H9 (cell line): ENCODE measurements around the gene PXDN. TPM values are rescaled to one million over a fixed set of nuclear protein-coding genes. Genes with fewer than 3 reads are reported as not detected.

ENCODE experiments used
- DNase-seq: peaks from one replicate; pipeline ENCODE4 v3.0.0-alpha.2; 2017
- H2AFZ ChIP-seq: one replicate; pipeline ENCODE4 v1.6.1; 2013; ENCODE audit warnings: mild to moderate bottlenecking, low read length, control low read depth, moderate library complexity
- H2AK5ac ChIP-seq: 2 replicates; pipeline ENCODE4 v1.6.1; 2013; ENCODE audit warnings: low read length, control low read depth, mixed read lengths; ENCODE audit not compliant: insufficient read length
- H2BK120ac ChIP-seq: one replicate; pipeline ENCODE4 v1.6.1; 2013; ENCODE audit warnings: low read depth, mild to moderate bottlenecking, low read length, control low read depth, inconsistent platforms; ENCODE audit not compliant: poor library complexity, severe bottlenecking
- H2BK12ac ChIP-seq: 2 replicates; pipeline ENCODE4 v1.6.1; 2013; ENCODE audit warnings: low read length, control low read depth, mixed read lengths, low read depth; ENCODE audit not compliant: insufficient read length
- H2BK15ac ChIP-seq: 2 replicates; pipeline ENCODE4 v1.6.1; 2013; ENCODE audit warnings: low read depth, low read length, control low read depth
- H2BK20ac ChIP-seq: one replicate; pipeline ENCODE4 v1.6.1; 2013; ENCODE audit warnings: low read depth, mild to moderate bottlenecking, low read length, control low read depth, inconsistent platforms; ENCODE audit not compliant: poor library complexity, severe bottlenecking
- H2BK5ac ChIP-seq: 2 replicates; pipeline ENCODE4 v1.6.1; 2013; ENCODE audit warnings: low read length, control low read depth, mixed read lengths; ENCODE audit not compliant: insufficient read length
- H3K14ac ChIP-seq: 2 replicates; pipeline ENCODE4 v1.6.1; 2013; ENCODE audit warnings: low read length, control low read depth; ENCODE audit not compliant: insufficient read depth
- H3K18ac ChIP-seq: 2 replicates; pipeline ENCODE4 v1.6.1; 2013; ENCODE audit warnings: low read depth, mild to moderate bottlenecking, mixed read lengths, low read length, control low read depth; ENCODE audit not compliant: insufficient read length
- H3K23ac ChIP-seq: 2 replicates; pipeline ENCODE4 v1.6.1; 2013; ENCODE audit warnings: low read length, control low read depth, mixed read lengths, low read depth; ENCODE audit not compliant: insufficient read length
- H3K23me2 ChIP-seq: 2 replicates; pipeline ENCODE4 v1.6.1; 2013; ENCODE audit warnings: low read depth, mild to moderate bottlenecking, mixed read lengths, low read length, control low read depth; ENCODE audit not compliant: insufficient read length, poor library complexity, severe bottlenecking
- H3K27ac ChIP-seq: 2 replicates; pipeline ENCODE4 v1.5.1; 2013; ENCODE audit warnings: low read length, control low read depth, mixed read lengths, low read depth; ENCODE audit not compliant: insufficient read length
- H3K27me3 ChIP-seq: 2 replicates; pipeline ENCODE4 v1.6.1; 2013; ENCODE audit warnings: low read length, control low read depth, inconsistent platforms; ENCODE audit not compliant: insufficient read depth
- H3K4ac ChIP-seq: 2 replicates; pipeline ENCODE4 v1.6.1; 2013; ENCODE audit warnings: low read depth, mild to moderate bottlenecking, control low read depth, inconsistent platforms, low read length, moderate library complexity
- H3K4me1 ChIP-seq: 2 replicates; pipeline ENCODE4 v1.6.1; 2013; ENCODE audit warnings: low read length, control low read depth, inconsistent platforms; ENCODE audit not compliant: insufficient read depth
- H3K4me2 ChIP-seq: 2 replicates; pipeline ENCODE4 v1.6.1; 2013; ENCODE audit warnings: low read length, control low read depth, mixed read lengths; ENCODE audit not compliant: insufficient read length, insufficient read depth
- H3K56ac ChIP-seq: 2 replicates; pipeline ENCODE4 v1.6.1; 2013; ENCODE audit warnings: low read depth, mild to moderate bottlenecking, mixed read lengths, low read length, control low read depth; ENCODE audit not compliant: insufficient read length
- H3K79me1 ChIP-seq: 2 replicates; pipeline ENCODE4 v1.6.1; 2013; ENCODE audit warnings: low read depth, mild to moderate bottlenecking, moderate library complexity, low read length, control low read depth, inconsistent platforms; ENCODE audit not compliant: insufficient read depth, poor library complexity, severe bottlenecking
- H3K79me2 ChIP-seq: 2 replicates; pipeline ENCODE4 v1.6.1; 2013; ENCODE audit warnings: low read length, control low read depth, inconsistent platforms; ENCODE audit not compliant: insufficient read depth
- H3K9ac ChIP-seq: 2 replicates; pipeline ENCODE4 v1.6.1; 2013; ENCODE audit warnings: low read length, control low read depth, mixed read lengths; ENCODE audit not compliant: insufficient read length; ENCODE audit errors: extremely low read depth
- H3K9me3 ChIP-seq: one replicate; pipeline ENCODE4 v1.6.1; 2013; ENCODE audit warnings: low read depth, low read length, inconsistent platforms; ENCODE audit not compliant: control insufficient read depth
- H3T11ph ChIP-seq: one replicate; pipeline ENCODE4 v1.6.1; 2013; ENCODE audit warnings: mild to moderate bottlenecking, low read length, control low read depth, inconsistent platforms
- H4K20me1 ChIP-seq: one replicate; pipeline ENCODE4 v1.6.1; 2013; ENCODE audit not compliant: control insufficient read depth, insufficient read length, insufficient read depth
- H4K5ac ChIP-seq: 2 replicates; pipeline ENCODE4 v1.6.1; 2013; ENCODE audit warnings: low read depth, mild to moderate bottlenecking, mixed read lengths, low read length, control low read depth; ENCODE audit not compliant: insufficient read length
- H4K8ac ChIP-seq: replicated peaks from 2 replicates; pipeline ENCODE4 v1.6.1; 2013; ENCODE audit warnings: low read length, control low read depth, mixed read lengths, low read depth; ENCODE audit not compliant: insufficient read length
- H4K91ac ChIP-seq: 2 replicates; pipeline ENCODE4 v1.6.1; 2013; ENCODE audit warnings: low read depth, mild to moderate bottlenecking, moderate library complexity, mixed read lengths, low read length, control low read depth; ENCODE audit not compliant: insufficient read length
- H3K27ac Mint-ChIP-seq, 3 experiments: 2 replicates in 2 of 3; 3 replicates in 1 of 3; pipeline ENCODE4 v1.8.0; 2020 to 2021; ENCODE audit warnings: mixed read lengths in 3 of 3, mild to moderate bottlenecking in 1 of 3, moderate library complexity in 1 of 3
- H3K27me3 Mint-ChIP-seq: 2 replicates; pipeline ENCODE4 v1.8.0; 2021; ENCODE audit warnings: low read depth, mild to moderate bottlenecking, moderate library complexity, mixed read lengths
- H3K36me3 Mint-ChIP-seq, 3 experiments: 2 replicates in 2 of 3; 3 replicates in 1 of 3; pipeline ENCODE4 v1.8.0; 2020 to 2021; ENCODE audit warnings: low read depth in 3 of 3, mixed read lengths in 3 of 3; ENCODE audit not compliant: insufficient read depth in 1 of 3
- H3K4me1 Mint-ChIP-seq, 2 experiments: 2 replicates each; pipeline ENCODE4 v1.8.0; 2020; ENCODE audit warnings: mixed read lengths in 2 of 2
- H3K4me3 Mint-ChIP-seq, 2 experiments: 2 replicates in 1 of 2; 3 replicates in 1 of 2; pipeline ENCODE4 v1.8.0; 2020 to 2021; ENCODE audit warnings: mild to moderate bottlenecking in 2 of 2, mixed read lengths in 2 of 2, moderate library complexity in 1 of 2
- H3K9me3 Mint-ChIP-seq, 2 experiments: 2 replicates in 1 of 2; 3 replicates in 1 of 2; pipeline ENCODE4 v1.8.0; 2020; ENCODE audit warnings: mild to moderate bottlenecking in 2 of 2, mixed read lengths in 2 of 2, moderate library complexity in 1 of 2
- CTCF ChIP-seq: fragments of 200-600 bp; sonication (generic); conservative IDR thresholded peaks from 3 replicates; pipeline ENCODE4 v1.8.0; 2021; ENCODE audit warnings: antibody characterized with exemption, mild to moderate bottlenecking
- WGBS: extraction: QIAGEN DNeasy Blood & Tissue Kit; methylation state at CpG from one replicate; pipeline ENCODE4 v1.1.7; 2013; ENCODE audit warnings: missing lambda C conversion rate, low lambda C conversion rate, mixed read lengths; ENCODE audit not compliant: insufficient read length; ENCODE audit errors: extremely low coverage; 5-methylcytosine and 5-hydroxymethylcytosine counted together
- total RNA-seq: library from RNA; stranded (reverse); gene quantifications from 2 replicates; pipeline ENCODE4 v1.2.1, GENCODE V29; 2021

PXDN gene
- total RNA-seq, 1 experiment from 2014 or later: 146 TPM

GRCh38 chr2:1674276-1674675 lies 70.0 kb downstream of the PXDN start:
- Histone ChIP-seq H2BK120ac (no peak overlapping the region), H3K79me1 (no peaks in the 10 kb centered on the region), H3K27ac (no peak overlapping the region), H3K9me3 (no peaks in the 10 kb centered on the region), H3K9ac (no peak overlapping the region), H2BK5ac (no peak overlapping the region), H2BK20ac (no peak overlapping the region), H4K20me1 (no peaks in the 10 kb centered on the region), H3K4me2 (no peak overlapping the region), H3K18ac (no peak overlapping the region), H3K23ac (no peak overlapping the region), H3K4me1 (no peaks in the 10 kb centered on the region), H4K8ac (no peak overlapping the region), H2BK15ac (no peak overlapping the region), H3T11ph (no peak overlapping the region), H4K5ac (no peak overlapping the region), H3K14ac (no peak overlapping the region), H4K91ac (no peak overlapping the region), H2BK12ac (no peak overlapping the region), H3K23me2 (no peaks in the 10 kb centered on the region), H3K27me3 (no peaks in the 10 kb centered on the region), H3K56ac (no peak overlapping the region), H3K4ac (no peak overlapping the region), H2AFZ (no peak overlapping the region), H3K79me2 (0 out of 2 replicates have a peak, but pooled peaks cover 1% of the 10 kb centered on the region), H2AK5ac (no peak overlapping the region)
- Mint-ChIP-seq H3K4me1 (no peaks in the 10 kb centered on the region), H3K27me3 (no peaks in the 10 kb centered on the region), H3K4me3 (no peak overlapping the region), H3K36me3 (peaks cover 21 to 83% (median 38%) of the 10 kb centered on the region in 3 experiments; a peak in 6 of 7 replicates), H3K9me3 (no peaks in the 10 kb centered on the region), H3K27ac (no peak overlapping the region)
- DNase-seq: no peak
- WGBS: no CpG with 5 or more reads among the region's 9 CpGs
- no peak for TF ChIP-seq CTCF
